HepG2 (cell line): ENCODE measurements around the gene GALNT9. TPM values are rescaled to one million over a fixed set of nuclear protein-coding genes. Genes with fewer than 3 reads are reported as not detected.

ENCODE experiments used
- ATAC-seq: fragments of 200-7000 bp; cut with Tn5 transposase; 3 replicates; pipeline ENCODE4 v1.9.1; 2020; ENCODE audit warnings: mild to moderate bottlenecking, moderate library complexity
- BruUV-seq: library from RNA; stranded (reverse); fragments of 400-500 nt; replicated peaks from 2 replicates; lab custom pipeline; 2021; lab: Mats Ljungman, UMichigan
- CTCF ChIA-PET: fragments of 300-600 bp; formaldehyde crosslinking; extraction: SDS; loops from one replicate; lab custom pipeline; 2021; ENCODE audit warnings: low total read pairs, inconsistent platforms, low intra/inter-chr PET ratio; lab: Yijun Ruan, JAX
- POLR2A ChIA-PET: fragments of 350-600 bp; sonication (Branson Sonifier 250); formaldehyde crosslinking; loops from one replicate; lab custom pipeline; 2020; ENCODE audit warnings: antibody characterized with exemption, inconsistent platforms; lab: Yijun Ruan, JAX
- DNase-seq: peaks from one replicate; pipeline ENCODE4 v3.0.0-alpha.2; 2015; ENCODE audit warnings: low spot score
- FAIRE-seq: peaks from 3 replicates; lab custom pipeline; 2011; peaks lifted over from hg19 to GRCh38; lab: Jason Lieb, UNC
- H2AFZ ChIP-seq: one replicate; pipeline ENCODE4 v1.6.1; 2011; ENCODE audit warnings: low read length, inconsistent platforms
- H3K27ac ChIP-seq: fragments of 300-600 bp; 3 replicates; pipeline ENCODE4 v1.8.0; 2011; ENCODE audit warnings: mixed run types, mild to moderate bottlenecking, mixed read lengths, low read length, inconsistent platforms; ENCODE audit not compliant: insufficient read depth; ENCODE audit errors: extremely low read length
- H3K27me3 ChIP-seq, 2 experiments: fragments of 200-600 bp in 1 of 2; 2 replicates in 1 of 2; 3 replicates in 1 of 2; pipeline versions ENCODE4 v1.6.0 to v1.8.0; 2011; ENCODE audit warnings: low read length in 2 of 2, mild to moderate bottlenecking in 2 of 2, moderate library complexity in 2 of 2, inconsistent platforms in 1 of 2; ENCODE audit not compliant: insufficient read depth in 2 of 2, control insufficient read depth in 1 of 2
- H3K36me3 ChIP-seq, 2 experiments: fragments of 200-600 bp in 1 of 2; replicated peaks in 1 of 2; 2 replicates in 1 of 2; 3 replicates in 1 of 2; pipeline versions ENCODE4 v1.5.1 to v1.8.0; 2011; ENCODE audit warnings: low read length in 2 of 2, inconsistent platforms in 1 of 2; ENCODE audit not compliant: insufficient read depth in 2 of 2, control insufficient read depth in 1 of 2
- H3K4me1 ChIP-seq: 2 replicates; pipeline ENCODE4 v1.5.1; 2012; ENCODE audit warnings: low read length, inconsistent platforms; ENCODE audit not compliant: insufficient read depth
- H3K4me2 ChIP-seq: 2 replicates; pipeline ENCODE4 v1.6.0; 2011; ENCODE audit warnings: low read depth, low read length, inconsistent platforms
- H3K4me3 ChIP-seq, 3 experiments: fragments of 200-600 bp in 1 of 3; sonication (generic), shearing (Covaris generic) in 1 of 3; replicated peaks in 1 of 3; 2 replicates each; pipeline ENCODE4 v1.5.1; 2011 to 2016; ENCODE audit warnings: low read length in 3 of 3, inconsistent platforms in 2 of 3, low read depth in 2 of 3, mild to moderate bottlenecking in 2 of 3, control low read depth in 1 of 3, mixed read lengths in 1 of 3; ENCODE audit not compliant: insufficient read depth in 1 of 3
- H3K79me2 ChIP-seq: one replicate; pipeline ENCODE4 v1.6.1; 2011; ENCODE audit warnings: low read length, inconsistent platforms; ENCODE audit not compliant: insufficient read depth
- H3K9ac ChIP-seq: 2 replicates; pipeline ENCODE4 v1.6.0; 2011; ENCODE audit warnings: mild to moderate bottlenecking, low read depth, low read length, inconsistent platforms; ENCODE audit not compliant: insufficient read depth
- H3K9me3 ChIP-seq: 2 replicates; pipeline ENCODE4 v1.5.1; 2012; ENCODE audit warnings: mild to moderate bottlenecking, low read length
- H4K20me1 ChIP-seq: 2 replicates; pipeline ENCODE4 v1.6.0; 2011; ENCODE audit warnings: inconsistent platforms, mild to moderate bottlenecking, low read length, moderate library complexity; ENCODE audit not compliant: insufficient read depth
- ZNF329 ChIP-seq: sonication (generic); formaldehyde crosslinking; IDR thresholded peaks from 2 replicates; pipeline ENCODE4 v1.9.0; 2021; ENCODE audit warnings: low read depth, mild to moderate bottlenecking, missing genetic modification reagents
- ZNF337 ChIP-seq: sonication (generic); formaldehyde crosslinking; IDR thresholded peaks from 2 replicates; pipeline ENCODE4 v1.5.1; 2020; ENCODE audit warnings: missing genetic modification reagents, low read depth, mild to moderate bottlenecking, borderline replicate concordance
- ZNF607 ChIP-seq: sonication (generic); formaldehyde crosslinking; IDR thresholded peaks from 2 replicates; pipeline ENCODE4 v1.5.1; 2020; ENCODE audit warnings: missing genetic modification reagents, mild to moderate bottlenecking, borderline replicate concordance
- ZNF792 ChIP-seq: IDR thresholded peaks from 2 replicates; pipeline ENCODE4 v1.6.1; 2016
- WGBS: methylation state at CpG from one replicate; pipeline ENCODE4 v1.1.6; 2017; ENCODE audit warnings: low lambda C conversion rate; 5-methylcytosine and 5-hydroxymethylcytosine counted together
- in situ Hi-C: cut with HindIII; loops from 2 replicates; pipeline ENCODE4 v1.10.0; 2017; ENCODE audit warnings: low pct_unique_long_range_greater_than_20kb; ENCODE audit not compliant: extremely low pct_ligation_motif_present
- intact Hi-C: fragments of 100-400 bp; cut with micrococcal nuclease; formaldehyde crosslinking; loops from one replicate; pipeline ENCODE4 v1.10.0; 2022; ENCODE audit not compliant: unreplicated experiment
- polyA plus RNA-seq, 8 experiments: library from polyadenylated mRNA; depleted of rRNA in 3 of 8; stranded (reverse) in 7 of 8; unstranded in 1 of 8; fragments of >200 nt; fragmentation: Illumina TruSeq in 4 of 8; extraction: Trizol in 4 of 8; gene quantifications; 2 replicates each; pipeline versions ENCODE4 v1.2.1 to v1.2.3, GENCODE V29; 2011 to 2016; ENCODE audit warnings: low read depth in 4 of 8, missing spikeins in 1 of 8, mixed read lengths in 1 of 8; ENCODE audit not compliant: insufficient read depth in 1 of 8
- total RNA-seq, 5 experiments: library from RNA; depleted of rRNA; stranded (reverse); fragments of >200 nt; fragmentation: Illumina TruSeq; extraction: Trizol; gene quantifications; 2 replicates each; pipeline ENCODE4 v1.2.3, GENCODE V29; 2016; ENCODE audit warnings: low read depth in 1 of 5
- TF ChIP-seq, protein P1 (sequence below): sonication (generic); formaldehyde crosslinking; IDR thresholded peaks from 2 replicates; pipeline ENCODE4 v1.5.0; 2020; ENCODE audit warnings: mild to moderate bottlenecking, missing genetic modification reagents, moderate library complexity
- TF ChIP-seq, protein P2 (sequence below): sonication (generic); formaldehyde crosslinking; IDR thresholded peaks from 2 replicates; pipeline ENCODE4 v1.4.0; 2020; ENCODE audit warnings: missing genetic modification reagents, borderline replicate concordance
- TF ChIP-seq, protein P3 (sequence below): sonication (generic); formaldehyde crosslinking; IDR thresholded peaks from 2 replicates; pipeline ENCODE4 v1.4.0; 2020; ENCODE audit warnings: missing genetic modification reagents

Gene GALNT9
- total and polyA plus RNA-seq, 2 of the 13 experiments (the other 11 are each of a cell fraction or from before 2014, with no cell fraction given): 0.04 TPM; not detected in 1

DNA sequence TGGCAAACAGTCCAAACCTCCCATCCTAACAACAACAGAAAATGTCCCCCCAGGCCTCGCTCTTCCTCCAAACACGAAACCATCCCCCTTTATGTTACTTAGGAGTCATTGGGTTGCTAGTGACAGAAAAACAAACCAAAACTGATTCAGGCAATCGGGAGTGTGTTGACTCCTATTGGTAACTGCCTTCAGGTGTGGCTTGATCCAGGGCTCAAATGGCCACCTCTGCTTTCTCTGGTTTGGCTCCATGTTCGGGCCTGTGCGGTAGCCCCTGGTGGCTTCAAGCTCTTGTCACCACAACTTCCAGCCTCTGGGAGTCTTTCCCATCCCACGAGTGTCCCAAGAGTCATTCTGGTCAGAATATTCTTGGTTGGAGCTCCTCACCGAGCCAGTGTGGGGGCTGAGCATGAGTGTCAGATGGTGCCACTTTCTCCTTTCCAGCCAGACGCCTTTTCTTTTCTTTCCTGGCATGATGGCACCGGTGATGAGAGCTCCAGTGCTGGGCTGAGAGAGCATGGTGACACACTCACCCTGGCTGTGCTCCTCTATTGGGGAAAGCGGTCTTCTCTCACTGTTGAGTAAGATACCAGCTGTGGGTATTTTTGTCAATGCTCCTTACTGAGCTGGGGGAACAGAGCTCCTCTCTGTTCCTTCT, 146.6 kb downstream of the GALNT9 start:
- no peak overlapping the region for H3K4me2 ChIP-seq
- no peaks in the 10 kb centered on the region; the same call in 1 of the 2 replicates for H4K20me1 ChIP-seq
- POLR2A ChIA-PET: no interaction called here
- no peak overlapping the region for H3K4me3 ChIP-seq
- 4% methylated on average over 10 of the region's 10 CpGs for WGBS
- no peak overlapping the region for H2AFZ ChIP-seq
- H3K9ac ChIP-seq: no peak overlapping the region
- H3K79me2 ChIP-seq: no peaks in the 10 kb centered on the region
- FAIRE-seq (no peak), ATAC-seq (no peak), DNase-seq (no peak)
- no peaks in the 10 kb centered on the region for H3K4me1 ChIP-seq
- in situ Hi-C loops: no loop called here
- H3K9me3 ChIP-seq: no peaks in the 10 kb centered on the region
- no peak overlapping the region for H3K27ac ChIP-seq
- H3K36me3 ChIP-seq: no peaks in the 10 kb centered on the region
- TF ChIP-seq, protein P1, sequence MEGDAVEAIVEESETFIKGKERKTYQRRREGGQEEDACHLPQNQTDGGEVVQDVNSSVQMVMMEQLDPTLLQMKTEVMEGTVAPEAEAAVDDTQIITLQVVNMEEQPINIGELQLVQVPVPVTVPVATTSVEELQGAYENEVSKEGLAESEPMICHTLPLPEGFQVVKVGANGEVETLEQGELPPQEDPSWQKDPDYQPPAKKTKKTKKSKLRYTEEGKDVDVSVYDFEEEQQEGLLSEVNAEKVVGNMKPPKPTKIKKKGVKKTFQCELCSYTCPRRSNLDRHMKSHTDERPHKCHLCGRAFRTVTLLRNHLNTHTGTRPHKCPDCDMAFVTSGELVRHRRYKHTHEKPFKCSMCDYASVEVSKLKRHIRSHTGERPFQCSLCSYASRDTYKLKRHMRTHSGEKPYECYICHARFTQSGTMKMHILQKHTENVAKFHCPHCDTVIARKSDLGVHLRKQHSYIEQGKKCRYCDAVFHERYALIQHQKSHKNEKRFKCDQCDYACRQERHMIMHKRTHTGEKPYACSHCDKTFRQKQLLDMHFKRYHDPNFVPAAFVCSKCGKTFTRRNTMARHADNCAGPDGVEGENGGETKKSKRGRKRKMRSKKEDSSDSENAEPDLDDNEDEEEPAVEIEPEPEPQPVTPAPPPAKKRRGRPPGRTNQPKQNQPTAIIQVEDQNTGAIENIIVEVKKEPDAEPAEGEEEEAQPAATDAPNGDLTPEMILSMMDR (CRISPR knock-in tag): no peak
- TF ChIP-seq ZNF792 (CRISPR knock-in tag) (no peak), ZNF329 (CRISPR knock-in tag) (peak; percentile 98)
- CTCF ChIA-PET: no interaction called here
- no TSS peak for BruUV-seq
- peaks cover 14 to 83% of the 10 kb centered on the region in 2 experiments for H3K27me3 ChIP-seq
- intact Hi-C loops: no loop called here

DNA sequence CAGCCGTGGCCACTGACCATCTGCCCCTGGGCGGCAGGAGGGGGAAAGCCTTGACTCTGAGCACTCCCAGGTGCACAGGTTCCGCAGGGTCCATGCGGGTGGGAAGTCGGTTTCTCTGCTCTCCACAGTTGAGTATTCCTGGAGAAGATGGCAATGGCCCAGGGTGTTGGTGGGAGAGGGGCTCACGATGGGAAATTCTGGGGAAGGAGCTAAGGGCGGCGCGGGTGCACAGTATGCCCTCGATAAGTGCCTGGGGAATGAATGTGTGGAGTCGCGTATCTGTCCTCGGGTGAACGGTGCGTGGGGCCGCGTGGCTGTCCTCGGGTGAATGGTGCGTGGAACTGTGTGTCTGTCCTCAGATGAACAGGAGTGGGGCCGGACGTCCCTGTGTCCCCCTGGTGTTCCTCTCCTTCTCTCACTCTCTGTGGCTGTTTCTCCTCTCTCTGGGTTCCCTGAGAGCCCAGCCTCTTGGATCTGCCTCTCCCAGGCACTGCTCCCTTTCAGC, 147.1 kb downstream of the GALNT9 start:
- 69% methylated on average over 20 of the region's 21 CpGs for WGBS
- no peaks in the 10 kb centered on the region for H3K36me3 ChIP-seq
- H3K4me2 ChIP-seq: no peak overlapping the region
- H3K9ac ChIP-seq: no peak overlapping the region
- no peak for DNase-seq
- no peaks in the 10 kb centered on the region for H3K9me3 ChIP-seq
- ATAC-seq: no peak
- H3K4me3 ChIP-seq: no peak overlapping the region
- POLR2A ChIA-PET: no interaction called here
- intact Hi-C loops: no loop called here
- no peaks in the 10 kb centered on the region for H3K4me1 ChIP-seq
- peaks cover 12 to 79% of the 10 kb centered on the region in 2 experiments for H3K27me3 ChIP-seq
- no peaks in the 10 kb centered on the region for H3K79me2 ChIP-seq
- FAIRE-seq: no peak
- no TSS peak for BruUV-seq
- in situ Hi-C loops: no loop called here
- no peak overlapping the region for H3K27ac ChIP-seq
- H4K20me1 ChIP-seq: no peaks in the 10 kb centered on the region; the same call in 1 of the 2 replicates
- CTCF ChIA-PET: no interaction called here
- H2AFZ ChIP-seq: no peak overlapping the region
- TF ChIP-seq, protein P2, sequence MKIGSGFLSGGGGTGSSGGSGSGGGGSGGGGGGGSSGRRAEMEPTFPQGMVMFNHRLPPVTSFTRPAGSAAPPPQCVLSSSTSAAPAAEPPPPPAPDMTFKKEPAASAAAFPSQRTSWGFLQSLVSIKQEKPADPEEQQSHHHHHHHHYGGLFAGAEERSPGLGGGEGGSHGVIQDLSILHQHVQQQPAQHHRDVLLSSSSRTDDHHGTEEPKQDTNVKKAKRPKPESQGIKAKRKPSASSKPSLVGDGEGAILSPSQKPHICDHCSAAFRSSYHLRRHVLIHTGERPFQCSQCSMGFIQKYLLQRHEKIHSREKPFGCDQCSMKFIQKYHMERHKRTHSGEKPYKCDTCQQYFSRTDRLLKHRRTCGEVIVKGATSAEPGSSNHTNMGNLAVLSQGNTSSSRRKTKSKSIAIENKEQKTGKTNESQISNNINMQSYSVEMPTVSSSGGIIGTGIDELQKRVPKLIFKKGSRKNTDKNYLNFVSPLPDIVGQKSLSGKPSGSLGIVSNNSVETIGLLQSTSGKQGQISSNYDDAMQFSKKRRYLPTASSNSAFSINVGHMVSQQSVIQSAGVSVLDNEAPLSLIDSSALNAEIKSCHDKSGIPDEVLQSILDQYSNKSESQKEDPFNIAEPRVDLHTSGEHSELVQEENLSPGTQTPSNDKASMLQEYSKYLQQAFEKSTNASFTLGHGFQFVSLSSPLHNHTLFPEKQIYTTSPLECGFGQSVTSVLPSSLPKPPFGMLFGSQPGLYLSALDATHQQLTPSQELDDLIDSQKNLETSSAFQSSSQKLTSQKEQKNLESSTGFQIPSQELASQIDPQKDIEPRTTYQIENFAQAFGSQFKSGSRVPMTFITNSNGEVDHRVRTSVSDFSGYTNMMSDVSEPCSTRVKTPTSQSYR: no peak
- TF ChIP-seq ZNF337 (CRISPR knock-in tag) (no peak), ZNF607 (CRISPR knock-in tag) (no peak)
- TF ChIP-seq, protein P3, sequence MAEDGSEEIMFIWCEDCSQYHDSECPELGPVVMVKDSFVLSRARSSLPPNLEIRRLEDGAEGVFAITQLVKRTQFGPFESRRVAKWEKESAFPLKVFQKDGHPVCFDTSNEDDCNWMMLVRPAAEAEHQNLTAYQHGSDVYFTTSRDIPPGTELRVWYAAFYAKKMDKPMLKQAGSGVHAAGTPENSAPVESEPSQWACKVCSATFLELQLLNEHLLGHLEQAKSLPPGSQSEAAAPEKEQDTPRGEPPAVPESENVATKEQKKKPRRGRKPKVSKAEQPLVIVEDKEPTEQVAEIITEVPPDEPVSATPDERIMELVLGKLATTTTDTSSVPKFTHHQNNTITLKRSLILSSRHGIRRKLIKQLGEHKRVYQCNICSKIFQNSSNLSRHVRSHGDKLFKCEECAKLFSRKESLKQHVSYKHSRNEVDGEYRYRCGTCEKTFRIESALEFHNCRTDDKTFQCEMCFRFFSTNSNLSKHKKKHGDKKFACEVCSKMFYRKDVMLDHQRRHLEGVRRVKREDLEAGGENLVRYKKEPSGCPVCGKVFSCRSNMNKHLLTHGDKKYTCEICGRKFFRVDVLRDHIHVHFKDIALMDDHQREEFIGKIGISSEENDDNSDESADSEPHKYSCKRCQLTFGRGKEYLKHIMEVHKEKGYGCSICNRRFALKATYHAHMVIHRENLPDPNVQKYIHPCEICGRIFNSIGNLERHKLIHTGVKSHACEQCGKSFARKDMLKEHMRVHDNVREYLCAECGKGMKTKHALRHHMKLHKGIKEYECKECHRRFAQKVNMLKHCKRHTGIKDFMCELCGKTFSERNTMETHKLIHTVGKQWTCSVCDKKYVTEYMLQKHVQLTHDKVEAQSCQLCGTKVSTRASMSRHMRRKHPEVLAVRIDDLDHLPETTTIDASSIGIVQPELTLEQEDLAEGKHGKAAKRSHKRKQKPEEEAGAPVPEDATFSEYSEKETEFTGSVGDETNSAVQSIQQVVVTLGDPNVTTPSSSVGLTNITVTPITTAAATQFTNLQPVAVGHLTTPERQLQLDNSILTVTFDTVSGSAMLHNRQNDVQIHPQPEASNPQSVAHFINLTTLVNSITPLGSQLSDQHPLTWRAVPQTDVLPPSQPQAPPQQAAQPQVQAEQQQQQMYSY: no peak
